Left colon (tissue), 2 donors: ENCODE results near the gene UBE2Q1. TPM values are rescaled to one million over a fixed set of nuclear protein-coding genes. Genes with fewer than 3 reads are reported as not detected.
A peak's percentile ranks its signal among the peaks of the same experiment; 100 is the strongest.

Source experiments
- ATAC-seq: fragments of 200-7000 bp; cut with Tn5 transposase; one replicate; pipeline ENCODE4 v1.9.1; 2020; ENCODE audit warnings: mild to moderate bottlenecking, moderate library complexity
- DNase-seq, 2 donors: peaks; one replicate each; pipeline ENCODE4 v3.0.0-alpha.2; 2020
- intact Hi-C, 2 donors: fragments of 100-400 bp; cut with DNase I in 1 of 2; cut with micrococcal nuclease in 1 of 2; formaldehyde crosslinking; loops; one replicate each; pipeline versions ENCODE4 v1.11.2 to v1.14.0; 2022; cut with DNase I, micrococcal nuclease
- long read RNA-seq: library from polyadenylated mRNA; unstranded; transcript quantifications from one replicate; pipeline ENCODE4 v2.0.0, GENCODE V29; 2021
- total RNA-seq, 2 donors: library from RNA; stranded (reverse); fragmentation: NEBNext Ultra II Directional; extraction: Animal tissue kit (Norgen Biotek cat#: 25700); gene quantifications; one replicate each; pipeline ENCODE4 v1.2.1, GENCODE V29; 2021
- donor health status: DM: no; HTN: no; CAD: no.
- donor health status: DM: yes; HTN: yes; CAD: no.

UBE2Q1 gene
- total RNA-seq, result 10 to 100 TPM; 78.8 to 98.9 TPM
- long read RNA-seq, transcript UBE2Q1-201 (13 exons, 3,210 nt), result major isoform, 12 of 16 reads
- long read RNA-seq, partial matches to known transcripts, result 2 of 16 reads
- long read RNA-seq, other reads (novel, unspliced or antisense), result 2 of 16 reads

DNA sequence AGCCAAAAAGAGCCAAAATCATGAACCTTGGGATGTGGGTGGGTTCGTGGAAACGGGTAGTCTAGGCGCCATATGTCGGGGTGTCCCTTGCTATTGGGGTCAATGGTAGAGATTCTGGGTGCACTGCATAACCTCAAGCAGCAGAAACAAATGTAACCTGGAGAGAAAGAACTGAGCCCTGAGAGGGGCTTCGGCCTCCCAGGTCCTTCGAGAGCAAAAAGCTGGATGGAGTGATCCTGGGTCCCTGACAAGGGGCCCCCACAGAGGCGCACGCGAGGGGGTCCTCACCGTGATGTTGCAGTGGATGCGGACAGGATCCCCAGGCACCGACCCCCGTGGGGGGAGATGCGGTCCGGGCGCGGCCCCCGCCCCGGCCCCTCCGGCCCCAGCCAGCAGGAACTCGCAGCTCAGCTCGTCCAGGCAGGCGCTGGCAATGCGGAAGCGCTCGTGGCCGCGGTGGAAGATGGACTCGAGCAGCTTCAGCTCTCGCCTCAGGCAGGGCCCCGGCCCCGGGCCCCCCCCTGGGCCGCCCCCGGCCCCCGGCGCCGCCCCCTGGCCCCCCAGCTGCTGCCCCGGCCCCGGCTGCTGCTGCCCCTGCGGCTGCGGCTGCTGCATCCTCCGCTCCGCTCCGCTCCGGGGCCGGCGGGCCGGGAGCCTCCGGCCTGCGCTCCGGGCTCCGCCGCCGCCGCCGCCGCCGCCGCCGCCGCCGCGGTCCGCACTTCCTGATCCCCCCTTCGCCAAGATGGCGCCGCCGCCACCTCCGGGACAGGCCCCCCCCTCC lies at the start of gene UBE2Q1:
Gene UBE2Q1, minus strand, starts transcription at position 724 of the 781 bp plus-strand sequence. Its CDS starts 109 bp downstream, at position 615.
- DNase-seq (peak; percentile 42 to 71), ATAC-seq (no peak)
- intact Hi-C loops, result no loop called here

DNA sequence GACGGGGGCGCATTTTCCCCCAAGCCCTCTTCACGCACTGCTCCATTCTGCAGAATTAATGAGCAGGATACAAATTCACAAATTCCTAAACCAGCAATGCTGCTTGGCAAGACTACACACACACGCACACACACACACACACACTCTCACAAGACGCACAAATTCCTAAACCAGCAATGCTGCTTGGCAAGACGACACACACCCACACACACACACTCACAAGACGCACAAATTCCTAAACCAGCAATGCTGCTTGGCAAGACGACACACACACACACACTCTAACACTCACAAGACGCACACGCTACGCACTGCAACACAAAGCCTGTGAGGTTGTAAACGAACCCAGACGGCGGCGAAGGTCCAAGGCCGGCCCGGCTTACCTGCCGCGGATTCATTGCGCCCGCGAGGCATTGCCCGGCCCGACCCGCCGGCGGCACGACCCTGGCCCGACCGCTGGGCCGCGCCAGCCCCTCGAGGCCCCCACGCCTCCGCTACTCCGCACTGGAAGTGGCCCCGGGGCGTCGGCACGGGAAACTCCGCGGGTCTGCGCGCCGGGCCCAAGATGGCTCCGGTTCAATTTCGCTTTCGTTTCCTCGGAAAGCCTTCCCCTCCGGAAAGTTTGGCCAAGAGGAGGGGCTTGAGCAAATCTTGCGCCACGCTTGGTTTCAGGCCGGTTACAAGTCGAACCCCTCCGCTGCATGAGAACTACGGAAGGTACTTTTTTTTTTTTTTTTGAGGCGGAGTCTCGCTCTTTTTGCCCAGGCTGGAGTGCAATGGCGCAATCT lies 49.3 kb upstream of the UBE2Q1 start, which contains the start of gene ADAR:
Gene ADAR, minus strand, starts transcription at position 578 of the 788 bp plus-strand sequence. Its CDS starts 180 bp downstream, at position 398.
- intact Hi-C loops, result no loop called here
- DNase-seq (peak; percentile 86 to 96), ATAC-seq (peak; percentile 94)

DNA sequence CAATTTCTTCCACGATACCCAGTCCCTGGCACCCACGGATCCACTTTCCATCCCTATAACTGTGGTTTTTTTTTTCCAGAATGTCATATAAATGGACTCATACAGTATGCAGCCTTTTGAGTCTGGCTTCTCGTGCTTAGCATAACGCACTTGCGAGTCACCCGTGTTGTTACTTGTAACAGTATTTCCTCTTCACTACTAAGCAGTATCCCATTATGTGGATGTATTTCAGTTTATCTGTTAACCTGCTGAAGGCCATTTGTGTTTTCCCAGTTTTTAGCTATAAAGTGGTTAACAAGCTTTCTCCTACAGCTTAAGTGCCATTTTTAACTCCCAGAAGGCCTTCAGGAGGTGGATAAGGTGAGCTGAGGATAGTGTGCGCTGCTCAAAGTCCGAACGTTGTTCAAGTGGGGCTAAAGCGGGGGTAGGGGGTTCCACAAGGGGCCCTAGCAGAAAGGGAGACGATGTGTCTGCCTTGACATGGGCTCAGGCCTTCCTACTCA lies 48.7 kb upstream of the UBE2Q1 start:
- intact Hi-C loops, result no loop called here
- peak; percentile 23 for ATAC-seq
- DNase-seq, result peak in 1 of 2 donors; percentile 15

DNA sequence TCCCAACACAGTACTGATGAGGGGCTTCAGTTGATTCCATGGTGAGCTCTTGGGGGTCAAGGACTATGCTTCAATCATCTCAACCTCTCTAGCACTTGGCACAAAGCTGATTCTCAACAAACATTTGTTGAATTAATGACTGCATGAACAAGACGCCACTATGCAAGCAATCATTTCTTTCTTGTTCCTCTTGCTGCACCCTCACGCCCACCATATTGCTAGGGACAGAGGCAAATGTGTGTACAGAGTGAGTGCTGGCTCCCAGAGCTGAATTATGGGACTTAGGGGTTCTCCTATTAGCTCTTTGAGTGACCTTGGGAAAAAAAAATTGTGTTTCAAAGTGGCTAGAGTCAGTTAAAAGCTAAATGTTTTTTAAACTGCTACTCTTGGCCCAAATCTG lies 47.1 kb upstream of the UBE2Q1 start:
- intact Hi-C loops, result no loop called here
- no peak for ATAC-seq
- DNase-seq, result no peak

DNA sequence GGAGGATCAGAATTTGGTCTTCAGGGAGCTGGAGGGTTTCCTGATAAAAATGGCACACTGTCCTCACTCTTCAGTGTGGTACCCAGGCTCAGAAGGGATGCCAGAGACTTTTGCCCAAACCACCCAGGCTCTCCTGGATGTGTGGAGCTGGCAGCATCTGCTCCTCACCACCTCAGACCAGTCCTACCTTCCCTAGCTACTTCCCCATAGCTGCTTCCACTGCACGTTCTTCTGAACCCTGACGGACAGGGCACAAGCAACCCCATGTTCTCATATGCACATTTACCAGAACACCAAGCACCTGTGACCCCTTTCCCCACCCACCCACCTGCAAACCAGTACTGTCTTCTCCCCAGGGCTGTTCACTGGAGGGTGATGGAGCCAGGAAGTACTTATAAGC lies 44.9 kb upstream of the UBE2Q1 start:
- DNase-seq (no peak), ATAC-seq (no peak)
- intact Hi-C loops, result no loop called here

DNA sequence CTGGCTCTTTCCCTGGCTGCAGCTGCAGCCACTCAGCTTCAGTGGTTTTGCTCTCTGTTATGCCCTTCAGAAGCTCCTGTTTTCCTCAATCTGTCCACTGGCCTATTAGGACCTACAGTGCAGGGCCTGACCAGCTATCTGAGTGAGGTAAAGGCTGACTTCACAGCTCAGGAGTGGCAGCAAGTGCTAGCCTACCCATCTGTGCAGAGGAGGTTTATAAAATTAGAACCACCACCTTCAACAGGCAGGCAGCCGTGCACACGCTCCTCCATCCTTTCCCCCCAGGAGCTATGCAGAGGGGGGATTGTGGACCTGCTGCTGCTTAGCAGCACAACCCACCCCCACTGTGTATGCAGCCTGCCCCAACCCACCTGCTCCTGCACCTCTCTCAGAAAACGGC lies 41.2 kb upstream of the UBE2Q1 start:
- ATAC-seq (no peak), DNase-seq (no peak)
- intact Hi-C loops, result no loop called here

DNA sequence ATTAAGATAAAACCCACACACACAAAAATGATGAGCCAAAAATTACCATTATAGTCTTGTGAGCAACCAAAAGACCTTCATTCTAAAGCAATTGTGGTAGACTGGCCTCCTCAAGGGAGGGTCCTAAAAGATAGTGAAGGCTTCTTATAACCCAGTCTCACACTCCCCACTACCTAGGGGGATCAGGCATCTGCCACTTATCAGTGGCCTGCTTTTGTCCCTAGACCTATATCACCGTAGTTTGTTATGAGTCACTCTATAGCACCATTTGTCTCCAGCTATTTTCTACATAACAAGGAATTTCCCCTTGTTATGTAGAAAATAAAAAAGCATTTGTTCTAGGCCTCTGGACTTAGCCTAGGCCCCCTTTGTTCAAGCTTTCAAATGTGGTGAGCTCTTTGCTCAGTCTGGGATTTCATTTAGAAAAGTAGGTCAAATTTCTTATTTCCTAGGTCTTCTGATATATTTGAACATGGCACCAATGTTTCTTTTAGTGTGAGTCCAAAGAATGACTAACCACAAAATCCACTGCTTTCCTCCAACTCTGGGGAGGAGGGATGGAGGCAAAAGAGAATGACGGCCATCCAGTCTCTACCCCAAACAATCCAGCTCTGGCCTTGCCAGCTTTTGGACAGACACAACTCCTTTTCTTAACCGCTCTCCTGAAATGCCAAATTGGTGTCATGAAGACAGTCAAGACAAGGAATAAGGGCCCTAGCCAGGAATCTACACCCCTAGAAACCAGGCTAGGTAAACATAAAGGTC lies 40.6 kb upstream of the UBE2Q1 start:
- ATAC-seq (no peak), DNase-seq (no peak)
- intact Hi-C loops, result no loop called here

DNA sequence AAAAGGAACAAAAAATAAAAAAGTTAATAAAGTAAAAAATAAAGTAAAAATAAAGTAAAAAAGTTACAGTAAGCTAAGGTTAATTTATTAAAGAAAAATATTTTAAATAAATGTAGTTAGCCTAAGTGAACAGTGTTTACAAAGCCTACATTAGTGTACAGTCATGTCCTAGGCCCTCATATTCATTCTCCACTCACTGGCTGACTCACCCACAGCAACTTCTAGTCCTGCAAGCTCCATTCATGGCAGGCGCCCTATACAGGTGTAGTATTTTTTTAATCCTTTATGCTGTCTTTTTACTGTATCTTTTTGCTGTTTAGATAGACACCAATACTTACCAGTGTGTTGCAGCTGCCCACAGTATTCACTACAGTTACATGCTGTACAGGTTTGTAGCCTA lies 37.2 kb upstream of the UBE2Q1 start:
- DNase-seq (no peak), ATAC-seq (no peak)
- intact Hi-C loops, result no loop called here

DNA sequence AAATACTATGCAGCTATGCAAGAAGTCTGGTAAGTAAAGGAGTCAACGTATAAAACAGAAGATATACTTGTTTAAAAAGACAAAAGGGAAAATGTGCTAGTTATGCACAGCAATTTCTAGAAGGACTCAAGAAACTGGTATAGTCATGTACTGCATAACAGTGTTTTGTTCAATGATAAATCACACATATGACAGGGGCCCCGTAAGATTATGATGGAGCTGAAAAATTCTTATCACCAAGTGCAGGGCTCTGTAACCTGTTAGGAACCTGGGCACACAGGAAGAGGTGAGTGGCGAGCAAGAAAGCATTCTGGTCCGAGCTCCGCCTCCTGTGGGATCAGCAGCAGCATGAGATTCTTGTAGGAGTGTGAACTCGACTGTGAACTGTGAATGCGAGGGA lies 36.3 kb upstream of the UBE2Q1 start:
- intact Hi-C loops, result no loop called here
- no peak for ATAC-seq

DNA sequence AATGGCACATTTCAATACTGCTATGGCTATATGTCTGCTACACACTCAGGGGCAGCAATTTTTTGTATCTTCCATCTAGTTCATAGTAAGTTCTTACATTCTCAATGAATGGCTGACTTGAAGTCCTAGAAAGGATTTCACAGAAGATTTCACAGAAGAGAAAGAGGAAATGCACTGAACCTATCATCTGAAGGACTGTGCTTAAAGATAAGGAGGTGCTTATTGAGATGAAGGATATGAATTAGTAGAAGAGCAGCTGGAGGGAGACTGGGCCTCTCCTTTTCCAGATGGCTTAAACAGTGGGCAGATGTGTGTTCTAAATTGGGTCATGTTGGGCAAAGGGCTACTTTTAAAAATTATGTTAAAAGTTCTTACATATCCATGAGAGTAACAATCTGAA lies 34.9 kb upstream of the UBE2Q1 start:
- no peak for ATAC-seq
- intact Hi-C loops, result no loop called here
- no peak for DNase-seq

More for the DNA sequence above, 36.3 kb upstream of the UBE2Q1 start:
- no peak for DNase-seq

DNA sequence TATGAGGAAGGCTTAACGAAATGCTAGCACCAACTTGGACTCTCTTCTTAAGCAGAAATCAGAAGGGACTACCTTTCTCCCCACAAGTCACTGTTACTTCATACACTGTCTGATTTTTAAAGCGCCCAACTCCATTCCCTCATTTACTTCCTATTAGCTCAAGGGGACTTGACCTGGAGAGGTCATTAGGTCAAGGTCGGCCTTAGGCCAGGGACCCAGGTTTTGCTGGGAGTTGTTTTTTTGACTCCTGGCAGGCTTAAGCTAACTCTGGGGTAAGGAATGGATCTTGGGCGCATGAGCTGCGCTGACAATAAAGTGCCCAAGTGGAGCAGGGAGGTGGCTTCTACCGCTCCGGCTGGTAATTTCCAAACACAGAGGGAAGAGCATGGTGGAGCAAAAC lies 32.7 kb upstream of the UBE2Q1 start:
- ATAC-seq (no peak), DNase-seq (no peak)
- intact Hi-C loops, result no loop called here

DNA sequence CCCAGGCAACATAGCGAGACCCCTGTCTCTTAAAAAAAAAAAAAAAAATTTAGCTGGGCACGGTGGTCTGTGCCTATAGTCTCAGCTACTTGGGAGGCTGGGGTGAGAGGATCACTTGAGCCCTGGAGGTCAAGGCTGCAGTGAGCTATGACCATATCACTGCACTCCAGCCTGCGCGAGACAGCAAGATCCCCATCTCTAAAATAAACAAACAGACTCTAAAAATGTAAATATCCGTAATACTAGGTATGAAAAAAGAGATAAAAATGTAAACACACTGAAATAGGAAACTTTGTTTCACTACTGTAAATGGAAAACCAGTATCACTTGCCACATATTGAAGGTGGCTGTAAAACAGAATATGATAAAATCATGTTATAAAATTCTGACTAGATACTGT lies 32.3 kb upstream of the UBE2Q1 start:
- no peak for DNase-seq
- intact Hi-C loops, result no loop called here
- no peak for ATAC-seq

DNA sequence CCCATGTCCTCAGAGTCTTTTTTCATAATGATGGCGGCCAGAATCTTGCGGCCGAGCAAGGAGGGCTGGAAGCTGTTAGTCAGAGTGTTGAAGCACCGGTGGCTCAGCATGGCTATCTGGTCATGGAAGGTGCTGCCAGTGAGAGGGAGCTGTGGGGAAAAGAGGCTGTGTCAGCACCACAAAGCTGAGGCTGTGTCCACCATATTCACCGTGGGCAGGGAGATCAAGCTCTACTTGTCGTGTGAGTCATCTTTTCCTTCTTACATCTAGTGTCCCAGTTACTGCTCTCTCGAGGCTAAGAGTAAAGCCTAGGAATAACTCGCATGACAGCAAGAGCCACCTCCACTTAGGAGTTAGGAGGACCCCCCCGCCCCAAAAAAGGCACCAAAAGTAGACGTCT lies 31.3 kb upstream of the UBE2Q1 start:
- ATAC-seq, result no peak
- no peak for DNase-seq
- intact Hi-C loops, result no loop called here

DNA sequence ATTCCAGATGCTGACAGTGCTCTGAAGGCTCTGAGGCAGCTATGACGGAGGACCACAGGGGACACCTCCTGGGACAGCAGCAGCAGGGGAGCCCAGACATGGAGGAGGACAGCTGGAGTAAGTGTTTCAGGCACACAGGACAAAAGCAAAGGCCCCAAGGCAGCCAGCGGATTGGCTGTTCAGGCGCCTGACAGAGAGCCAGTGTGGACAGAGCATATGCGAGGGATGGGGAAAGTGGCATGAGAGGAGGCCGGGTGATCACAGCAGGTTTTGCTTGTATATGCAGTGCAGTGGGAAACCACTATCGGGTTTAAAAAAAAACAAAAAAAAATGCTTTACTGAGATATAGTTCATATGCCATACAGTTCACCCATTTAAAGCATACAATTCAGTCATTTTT lies 28.2 kb upstream of the UBE2Q1 start:
- ATAC-seq (no peak), DNase-seq (no peak)
- intact Hi-C loops, result no loop called here

DNA sequence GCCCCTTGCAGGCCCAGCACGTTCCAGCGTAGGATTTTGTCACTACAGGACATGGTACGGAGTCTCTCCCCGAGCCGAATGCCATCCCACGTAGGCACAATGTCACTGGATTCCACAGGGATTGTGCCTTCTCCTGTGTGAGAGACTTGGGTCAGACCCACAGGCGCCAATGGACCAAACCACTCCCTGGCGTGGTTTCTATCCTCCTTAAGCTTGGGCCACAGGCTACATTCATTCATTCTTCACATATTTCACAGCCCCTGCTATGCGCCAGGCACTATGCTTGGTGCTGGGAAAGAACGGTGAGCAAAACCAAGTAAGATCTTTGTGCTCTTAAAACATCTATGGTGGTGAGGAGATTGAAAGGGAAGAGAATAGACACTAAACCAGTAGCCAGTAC lies 27.8 kb upstream of the UBE2Q1 start:
- ATAC-seq (no peak), DNase-seq (no peak)
- intact Hi-C loops, result no loop called here

DNA sequence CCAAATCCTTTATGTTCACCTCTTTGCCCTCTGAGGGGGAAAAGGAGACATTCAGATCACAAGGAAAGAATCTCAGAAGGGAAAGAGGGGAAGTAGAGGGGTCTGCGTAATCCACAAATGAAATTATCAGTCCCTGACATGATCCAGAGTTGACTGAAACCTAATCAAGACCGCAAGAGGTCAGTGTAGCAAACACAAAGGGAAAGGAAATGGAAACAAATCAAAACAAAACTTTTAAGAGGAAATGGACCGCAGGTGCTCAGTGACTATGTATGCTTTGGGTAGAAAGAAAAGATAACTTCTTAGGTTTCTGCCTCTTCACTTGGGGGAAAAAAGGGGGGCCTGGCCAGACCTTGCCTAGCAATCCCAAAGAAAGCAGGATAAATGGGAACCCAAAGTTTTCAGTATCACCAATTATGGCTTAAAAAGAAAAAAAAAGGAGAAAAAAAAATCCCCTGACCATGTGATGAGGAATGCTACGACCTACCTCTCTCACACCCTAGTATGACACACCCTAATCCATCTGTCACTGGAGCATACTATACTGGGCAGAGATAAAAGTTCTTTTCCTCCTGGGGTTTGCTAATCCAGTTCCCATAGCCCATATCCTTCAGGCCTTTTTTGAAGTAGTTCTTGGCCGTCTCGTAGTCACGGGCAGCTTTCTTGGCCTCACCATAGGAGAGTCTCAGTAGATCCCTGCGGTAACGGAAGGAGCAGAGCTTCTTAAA lies 26.0 kb upstream of the UBE2Q1 start:
- no peak for DNase-seq
- ATAC-seq, result no peak
- intact Hi-C loops, result no loop called here

DNA sequence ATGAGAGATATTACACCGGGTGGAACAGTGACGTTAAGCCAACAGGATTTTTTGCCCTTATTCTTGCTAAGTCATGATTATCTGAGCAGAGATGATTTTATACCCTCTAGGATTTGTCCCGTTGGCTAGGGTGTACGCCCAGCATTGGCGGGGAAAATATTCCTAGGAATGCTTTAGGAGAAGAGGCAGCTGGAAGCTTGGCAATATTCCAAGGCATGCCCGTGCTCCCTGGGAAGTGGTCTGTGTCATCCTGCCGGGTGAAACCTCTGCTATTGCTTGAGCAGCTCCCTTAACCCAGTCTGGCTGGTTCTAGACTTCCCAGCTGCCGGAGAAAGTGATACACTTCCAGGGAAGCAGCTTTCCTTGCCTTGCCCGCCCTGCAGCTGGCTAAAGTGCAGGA lies 25.3 kb upstream of the UBE2Q1 start:
- intact Hi-C loops, result no loop called here
- no peak for DNase-seq
- no peak for ATAC-seq

DNA sequence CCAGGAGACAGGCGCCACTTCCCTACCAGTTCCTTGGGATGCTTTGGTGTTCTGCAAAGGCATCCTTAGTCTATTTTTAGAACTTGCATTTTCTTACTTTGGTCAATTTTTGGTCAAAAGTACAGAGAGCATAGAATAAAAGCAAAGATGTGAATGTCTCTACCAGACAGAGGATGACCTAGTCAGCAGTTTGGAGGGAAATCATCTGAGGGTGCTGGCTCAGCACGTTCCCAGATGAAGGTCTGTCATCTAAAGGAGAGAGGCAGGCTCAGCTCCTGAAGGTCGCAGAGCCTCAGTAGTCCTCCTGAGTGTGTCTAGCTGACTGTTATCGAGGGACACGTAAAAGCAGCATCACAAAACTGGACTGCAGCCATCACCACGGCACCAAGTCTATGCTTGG lies 24.4 kb upstream of the UBE2Q1 start:
- intact Hi-C loops, result no loop called here
- DNase-seq (no peak), ATAC-seq (no peak)

DNA sequence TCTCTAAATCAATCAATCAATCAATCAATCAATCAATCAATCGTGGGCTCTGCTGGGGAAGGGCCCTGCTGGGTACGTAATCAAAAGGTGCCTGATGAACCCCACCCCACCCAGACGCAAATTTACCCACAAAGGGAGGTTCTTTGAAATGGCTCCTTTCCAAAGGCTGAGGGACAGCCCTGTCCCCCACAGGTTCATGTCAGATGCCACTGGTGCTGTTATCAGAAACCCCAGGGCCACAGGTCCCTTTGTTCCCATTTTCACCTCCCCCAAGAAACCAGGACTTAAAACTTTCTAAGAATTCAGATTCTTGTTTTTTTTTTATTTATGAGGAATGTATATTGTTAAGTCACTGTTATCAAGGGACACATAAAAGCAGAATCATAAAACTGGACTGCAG lies 23.3 kb upstream of the UBE2Q1 start:
- intact Hi-C loops, result no loop called here
- no peak for DNase-seq
- no peak for ATAC-seq
